Endothelial cell of hepatic sinusoid (primary cell): ENCODE data around the gene PRCP.
"Not testable (repeated sequence)": the region's sequence is repeated elsewhere in the genome, so short reads cannot be mapped to it uniquely, and the experiment has no call there.

Source experiments
- in situ Hi-C: cut with HindIII; loops from 2 replicates; pipeline ENCODE4 v1.10.0; 2017; ENCODE audit warnings: low sequenced_read_pairs

The PRCP gene

GRCh38 chr11:82900277-82901164 is at the start of gene PRCP:
TSS of gene PRCP (minus strand) at chr11:82900430. CDS start at chr11:82900402, 28 bp downstream.
- in situ Hi-C loops = no loop called here

- in situ Hi-C loops = no loop called here
These were observed 49.1 kb upstream of the PRCP start for GRCh38 chr11:82949352-82949751.

- in situ Hi-C loops = no loop called here
These were observed 45.5 kb upstream of the PRCP start for GRCh38 chr11:82945682-82946081.

GRCh38 chr11:82945041-82945440 is 44.8 kb upstream of the PRCP start:
- in situ Hi-C loops = not testable (repeated sequence)

- in situ Hi-C loops = no loop called here
These were observed 44.0 kb upstream of the PRCP start for GRCh38 chr11:82944198-82944597.

GRCh38 chr11:82943430-82943829 is 43.2 kb upstream of the PRCP start:
- in situ Hi-C loops = not testable (repeated sequence)

GRCh38 chr11:82942376-82942775 is 42.1 kb upstream of the PRCP start:
- in situ Hi-C loops = no loop called here

GRCh38 chr11:82939456-82939855 is 39.2 kb upstream of the PRCP start:
- in situ Hi-C loops = no loop called here

GRCh38 chr11:82937554-82937953 is 37.3 kb upstream of the PRCP start:
- in situ Hi-C loops = no loop called here

- in situ Hi-C loops = no loop called here
These were observed 36.0 kb upstream of the PRCP start for GRCh38 chr11:82936261-82936660.

GRCh38 chr11:82932564-82932963 is 32.3 kb upstream of the PRCP start:
- in situ Hi-C loops = no loop called here

- in situ Hi-C loops = no loop called here
These were observed 30.5 kb upstream of the PRCP start for GRCh38 chr11:82930734-82931133.

GRCh38 chr11:82930229-82930628 is 30.0 kb upstream of the PRCP start:
- in situ Hi-C loops = no loop called here

GRCh38 chr11:82929121-82929520 is 28.9 kb upstream of the PRCP start:
- in situ Hi-C loops = no loop called here

GRCh38 chr11:82927264-82927880 is 27.1 kb upstream of the PRCP start:
- in situ Hi-C loops = no loop called here

GRCh38 chr11:82924522-82925224 is 24.4 kb upstream of the PRCP start:
- in situ Hi-C loops = no loop called here

- in situ Hi-C loops = not testable (repeated sequence)
These were observed 22.4 kb upstream of the PRCP start for GRCh38 chr11:82922396-82923173.

- in situ Hi-C loops = not testable (repeated sequence)
These were observed 20.0 kb upstream of the PRCP start for GRCh38 chr11:82920227-82920626.

GRCh38 chr11:82919786-82920185 is 19.6 kb upstream of the PRCP start:
- in situ Hi-C loops = not testable (repeated sequence)

GRCh38 chr11:82909015-82909640 is 8.9 kb upstream of the PRCP start:
- in situ Hi-C loops = no loop called here
